Natural killer cell (primary cell): ENCODE data around the gene OPA3. TPM values are rescaled to one million over a fixed set of nuclear protein-coding genes. Genes with fewer than 3 reads are reported as not detected.

Experiments
- ATAC-seq, 3 donors: fragments of 150-1000 bp in 2 of 3; fragments of 200-7000 bp in 1 of 3; cut with Tn5 transposase; 1 replicate in 1 of 3; 2 replicates in 2 of 3; pipeline ENCODE4 v1.10.0; 2021; ENCODE audit warnings: mild to moderate bottlenecking in 2 of 3, moderate library complexity in 2 of 3
- DNase-seq, 2 donors: peaks; one replicate each; pipeline versions ENCODE4 v3.0.0 to v3.0.0-alpha.2; 2013 to 2021; ENCODE audit warnings: mixed read lengths in 1 of 2
- H3K27ac ChIP-seq: one replicate; pipeline ENCODE4 v1.5.1; 2013; ENCODE audit warnings: mild to moderate bottlenecking, low read length
- H3K27me3 ChIP-seq: one replicate; pipeline ENCODE4 v1.6.1; 2013; ENCODE audit warnings: low read length; ENCODE audit not compliant: control insufficient read depth, insufficient read depth
- H3K36me3 ChIP-seq: one replicate; pipeline ENCODE4 v1.6.1; 2013; ENCODE audit warnings: low read length; ENCODE audit not compliant: control insufficient read depth, insufficient read depth
- H3K4me1 ChIP-seq: one replicate; pipeline ENCODE4 v1.6.1; 2013; ENCODE audit warnings: low read length; ENCODE audit not compliant: control insufficient read depth, insufficient read depth
- H3K4me3 ChIP-seq: one replicate; pipeline ENCODE4 v1.5.1; 2013; ENCODE audit warnings: low read length
- H3K9me3 ChIP-seq: one replicate; pipeline ENCODE4 v1.6.1; 2013; ENCODE audit warnings: low read length; ENCODE audit not compliant: control insufficient read depth, insufficient read depth
- H3K27ac Mint-ChIP-seq, 2 donors: one replicate each; pipeline ENCODE4 v1.8.0; 2022; ENCODE audit warnings: mild to moderate bottlenecking in 2 of 2, mixed read lengths in 2 of 2, moderate library complexity in 1 of 2
- H3K27me3 Mint-ChIP-seq, 2 donors: one replicate each; pipeline ENCODE4 v1.8.0; 2022; ENCODE audit warnings: low read depth in 2 of 2, mixed read lengths in 2 of 2
- H3K36me3 Mint-ChIP-seq: one replicate; pipeline ENCODE4 v1.8.0; 2022; ENCODE audit warnings: mixed read lengths
- H3K4me1 Mint-ChIP-seq, 2 donors: one replicate each; pipeline ENCODE4 v1.8.0; 2022; ENCODE audit warnings: mixed read lengths in 2 of 2
- H3K4me3 Mint-ChIP-seq: one replicate; pipeline ENCODE4 v1.8.0; 2022; ENCODE audit warnings: mild to moderate bottlenecking, moderate library complexity, mixed read lengths
- H3K9me3 Mint-ChIP-seq, 2 donors: one replicate each; pipeline ENCODE4 v1.8.0; 2022; ENCODE audit warnings: mixed read lengths in 2 of 2
- whole genome bisulfite sequencing: methylation state at CpG from one replicate; pipeline ENCODE4 v1.1.7; 2013; ENCODE audit warnings: missing lambda C conversion rate; ENCODE audit not compliant: insufficient coverage; 5-methylcytosine and 5-hydroxymethylcytosine counted together
- intact Hi-C: fragments of 100-400 bp; cut with micrococcal nuclease; formaldehyde crosslinking; loops from one replicate; pipeline ENCODE4 v1.14.2; 2022
- total RNA-seq, 4 donors: library from RNA; stranded (reverse); fragments of 120-200 nt in 1 of 4; gene quantifications; one replicate each; pipeline versions ENCODE4 v1.2.3 to v1.2.4, GENCODE V29; 2013 to 2022
- TF ChIP-seq, protein P1 (sequence below): fragments of 200-600 bp; IDR thresholded peaks from one replicate; pipeline ENCODE4 v1.8.0; 2022; ENCODE audit warnings: antibody characterized with exemption

Gene OPA3
- total RNA-seq, 3 donors from 2014 or later (not counting 1 experiment from before 2014, with no cell fraction given): 8.2 to 10.4 (median 9.0) TPM

DNA sequence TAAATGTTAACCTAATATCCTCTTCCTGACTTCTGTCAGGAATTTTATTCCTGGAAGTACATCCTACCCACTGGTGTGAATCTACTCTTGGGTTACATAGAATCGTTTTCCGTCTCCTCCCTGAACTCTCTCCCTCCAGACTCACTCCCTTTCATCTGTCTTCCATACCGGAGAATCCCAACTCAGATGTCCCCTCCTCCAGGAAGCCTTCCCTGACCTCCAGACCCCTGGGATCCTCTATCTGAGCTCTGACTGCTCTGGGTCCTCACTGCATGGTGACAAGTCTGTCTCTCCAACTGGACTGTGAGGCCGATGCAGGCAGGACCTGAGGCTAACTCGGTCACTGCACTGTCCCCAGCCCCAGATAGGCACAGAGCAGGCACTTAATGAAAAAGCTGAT lies 24.6 kb downstream of the OPA3 start:
- DNase-seq (no peak), ATAC-seq (no peak)
- peak overlapping the region in 1 of 2 donors; percentile 24 for H3K27ac Mint-ChIP-seq
- H3K9me3 Mint-ChIP-seq: no peaks in the 10 kb centered on the region
- H3K27me3 Mint-ChIP-seq: no peaks in the 10 kb centered on the region
- no peak overlapping the region for H3K4me3 Mint-ChIP-seq
- WGBS: 98% methylated on average over 5 of the region's 5 CpGs
- intact Hi-C loops: loop anchor here (10.0 kb wide), 1 partner anchor 135 kb away; the partner anchor contains the start of gene ERCC1
- H3K36me3 ChIP-seq: no peaks in the 10 kb centered on the region
- H3K36me3 Mint-ChIP-seq: no peaks in the 10 kb centered on the region
- peaks cover 7 to 16% of the 10 kb centered on the region in 2 donors for H3K4me1 Mint-ChIP-seq
- H3K27ac ChIP-seq: no peak overlapping the region
- no peak overlapping the region for H3K4me3 ChIP-seq
- H3K4me1 ChIP-seq: peaks cover 22% of the 10 kb centered on the region
- TF ChIP-seq, protein P1, sequence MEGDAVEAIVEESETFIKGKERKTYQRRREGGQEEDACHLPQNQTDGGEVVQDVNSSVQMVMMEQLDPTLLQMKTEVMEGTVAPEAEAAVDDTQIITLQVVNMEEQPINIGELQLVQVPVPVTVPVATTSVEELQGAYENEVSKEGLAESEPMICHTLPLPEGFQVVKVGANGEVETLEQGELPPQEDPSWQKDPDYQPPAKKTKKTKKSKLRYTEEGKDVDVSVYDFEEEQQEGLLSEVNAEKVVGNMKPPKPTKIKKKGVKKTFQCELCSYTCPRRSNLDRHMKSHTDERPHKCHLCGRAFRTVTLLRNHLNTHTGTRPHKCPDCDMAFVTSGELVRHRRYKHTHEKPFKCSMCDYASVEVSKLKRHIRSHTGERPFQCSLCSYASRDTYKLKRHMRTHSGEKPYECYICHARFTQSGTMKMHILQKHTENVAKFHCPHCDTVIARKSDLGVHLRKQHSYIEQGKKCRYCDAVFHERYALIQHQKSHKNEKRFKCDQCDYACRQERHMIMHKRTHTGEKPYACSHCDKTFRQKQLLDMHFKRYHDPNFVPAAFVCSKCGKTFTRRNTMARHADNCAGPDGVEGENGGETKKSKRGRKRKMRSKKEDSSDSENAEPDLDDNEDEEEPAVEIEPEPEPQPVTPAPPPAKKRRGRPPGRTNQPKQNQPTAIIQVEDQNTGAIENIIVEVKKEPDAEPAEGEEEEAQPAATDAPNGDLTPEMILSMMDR: no peak
- H3K27me3 ChIP-seq: no peaks in the 10 kb centered on the region
- H3K9me3 ChIP-seq: no peaks in the 10 kb centered on the region

DNA sequence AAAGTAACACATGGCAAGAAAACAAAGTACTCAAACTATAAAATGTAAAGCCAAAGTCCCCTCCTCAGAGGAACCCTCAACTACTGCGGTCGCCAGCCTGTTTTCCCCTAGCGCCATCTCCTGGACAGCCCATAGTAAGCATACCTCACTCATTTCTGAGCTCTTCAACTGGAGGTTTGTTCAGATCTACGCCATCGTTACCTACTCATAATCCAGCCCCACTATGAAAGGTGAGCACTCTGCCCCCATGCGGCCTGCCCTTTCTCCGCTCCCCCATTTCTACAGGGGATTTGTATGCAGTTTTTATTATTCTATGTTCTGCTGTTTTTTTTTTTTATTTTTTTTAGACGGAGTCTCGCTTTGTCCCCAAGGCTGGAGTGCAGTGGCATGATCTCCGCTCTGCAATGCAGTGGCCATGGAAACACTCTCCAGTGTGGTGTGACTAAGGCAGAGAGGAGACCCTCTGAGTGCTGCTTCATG lies 26.2 kb downstream of the OPA3 start:
- H3K27me3 Mint-ChIP-seq: no peaks in the 10 kb centered on the region
- no peak overlapping the region for H3K4me3 Mint-ChIP-seq
- no peak overlapping the region for H3K27ac ChIP-seq
- peak; percentile 40 to 89 for DNase-seq
- no peak overlapping the region for H3K27ac Mint-ChIP-seq
- H3K36me3 ChIP-seq: no peaks in the 10 kb centered on the region
- peaks cover 18% of the 10 kb centered on the region for H3K4me1 ChIP-seq
- intact Hi-C loops: loop anchor here (1.0 to 5.0 kb wide), 2 partner anchors 36 to 65 kb away; no protein-coding TSS in a partner anchor
- no peaks in the 10 kb centered on the region for H3K9me3 ChIP-seq
- ATAC-seq: peak; percentile 90 to 98 (median 93)
- H3K4me3 ChIP-seq: no peak overlapping the region
- no peaks in the 10 kb centered on the region for H3K36me3 Mint-ChIP-seq
- H3K27me3 ChIP-seq: no peaks in the 10 kb centered on the region
- no peaks in the 10 kb centered on the region for H3K9me3 Mint-ChIP-seq
- TF ChIP-seq, protein P1: peak; percentile 52
- peaks cover 7 to 16% of the 10 kb centered on the region in 2 donors for H3K4me1 Mint-ChIP-seq
- 34% methylated on average over 8 of the region's 10 CpGs for WGBS

DNA sequence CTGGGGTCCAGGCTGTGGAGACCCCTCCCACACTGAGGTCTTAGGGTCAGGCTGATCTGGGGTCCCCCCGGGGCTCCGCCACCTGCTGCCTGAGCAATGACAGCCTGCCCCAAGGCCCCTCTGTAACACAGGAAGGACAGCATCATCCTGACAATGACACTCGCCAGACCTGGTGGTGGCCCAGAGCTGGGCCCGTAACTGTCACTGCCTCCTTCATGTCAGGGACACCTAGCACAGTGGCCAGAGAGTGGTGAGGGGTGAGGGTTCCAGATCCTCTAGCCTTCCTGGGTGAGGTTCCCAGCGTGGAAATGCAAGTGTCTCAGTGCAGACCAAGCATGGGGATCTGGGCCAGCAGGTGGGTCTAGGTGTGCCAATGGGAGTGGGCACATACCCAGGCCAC lies 27.8 kb downstream of the OPA3 start:
- Mint-ChIP-seq H3K27ac (no peak overlapping the region), H3K9me3 (no peaks in the 10 kb centered on the region), H3K27me3 (no peaks in the 10 kb centered on the region), H3K36me3 (no peaks in the 10 kb centered on the region), H3K4me1 (peaks cover 7 to 16% of the 10 kb centered on the region in 2 donors), H3K4me3 (no peak overlapping the region)
- ATAC-seq: no peak
- DNase-seq: no peak
- peaks cover 7% of the 10 kb centered on the region for H3K4me1 ChIP-seq
- no peaks in the 10 kb centered on the region for H3K9me3 ChIP-seq
- TF ChIP-seq, protein P1: no peak
- no peak overlapping the region for H3K4me3 ChIP-seq
- WGBS: 90% methylated on average over 5 of the region's 5 CpGs
- H3K27me3 ChIP-seq: no peaks in the 10 kb centered on the region
- no peak overlapping the region for H3K27ac ChIP-seq
- H3K36me3 ChIP-seq: peaks cover 3% of the 10 kb centered on the region
- intact Hi-C loops: loop anchor here (5.0 kb wide), 1 partner anchor 35 kb away; no protein-coding TSS in a partner anchor

DNA sequence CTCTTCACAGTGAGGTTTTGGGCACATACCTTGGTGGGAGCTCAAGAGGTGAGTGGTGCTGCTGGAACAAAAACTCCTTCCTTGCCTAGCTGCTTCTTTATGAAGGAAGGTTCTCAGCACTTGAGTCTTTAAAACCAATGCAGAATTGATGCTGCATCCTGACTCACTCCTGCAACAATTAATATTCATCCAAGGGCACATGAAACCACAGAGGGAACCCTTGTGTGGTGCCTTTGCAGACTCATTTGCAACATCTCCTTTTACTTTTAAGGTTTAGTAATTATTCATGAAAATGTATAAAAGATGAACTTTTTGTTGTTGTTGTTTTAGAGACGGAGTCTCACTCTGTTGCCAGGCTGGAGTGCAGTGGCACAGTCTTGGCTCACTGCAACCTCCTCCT lies 30.1 kb downstream of the OPA3 start:
- Mint-ChIP-seq H3K4me1 (peaks cover 7 to 10% of the 10 kb centered on the region in 2 donors), H3K27me3 (no peaks in the 10 kb centered on the region), H3K9me3 (no peaks in the 10 kb centered on the region), H3K36me3 (no peaks in the 10 kb centered on the region), H3K27ac (no peak overlapping the region), H3K4me3 (no peak overlapping the region)
- no peak overlapping the region for H3K4me3 ChIP-seq
- no peak for DNase-seq
- H3K27ac ChIP-seq: no peak overlapping the region
- peaks cover 3% of the 10 kb centered on the region for H3K36me3 ChIP-seq
- 100% methylated on average over 1 of the region's 1 CpG for WGBS
- no peaks in the 10 kb centered on the region for H3K27me3 ChIP-seq
- peaks cover 7% of the 10 kb centered on the region for H3K4me1 ChIP-seq
- TF ChIP-seq, protein P1: no peak
- no peak for ATAC-seq
- intact Hi-C loops: no loop called here
- H3K9me3 ChIP-seq: no peaks in the 10 kb centered on the region
